HUES64 (cell line): ENCODE results near the gene CLSTN1.

Source experiments
- H3K27ac ChIP-seq: 2 replicates; pipeline ENCODE4 v1.7.0; 2013; ENCODE audit warnings: low read depth, low read length, inconsistent platforms
- H3K27me3 ChIP-seq: 2 replicates; pipeline ENCODE4 v1.6.1; 2013; ENCODE audit warnings: mild to moderate bottlenecking, low read length; ENCODE audit not compliant: insufficient read depth
- H3K36me3 ChIP-seq: 2 replicates; pipeline ENCODE4 v1.6.1; 2013; ENCODE audit warnings: mild to moderate bottlenecking, low read length; ENCODE audit not compliant: insufficient read depth
- H3K4me1 ChIP-seq: 2 replicates; pipeline ENCODE4 v1.6.1; 2013; ENCODE audit warnings: mild to moderate bottlenecking, low read length, moderate library complexity; ENCODE audit not compliant: insufficient read depth
- H3K4me3 ChIP-seq: 2 replicates; pipeline ENCODE4 v1.5.1; 2013; ENCODE audit warnings: mild to moderate bottlenecking, low read length, moderate library complexity
- H3K9ac ChIP-seq: 2 replicates; pipeline ENCODE4 v1.6.1; 2013; ENCODE audit warnings: mild to moderate bottlenecking, low read depth, low read length
- H3K9me3 ChIP-seq: 2 replicates; pipeline ENCODE4 v1.6.1; 2013; ENCODE audit warnings: low read depth, low read length; ENCODE audit not compliant: insufficient read depth
- WGBS: fragments of 150-250, 120-280 bp; methylation state at CpG from one replicate; pipeline ENCODE4 v1.1.7; 2013; ENCODE audit warnings: missing lambda C conversion rate; 5-methylcytosine and 5-hydroxymethylcytosine counted together

CLSTN1 gene

GRCh38 chr1:9850442-9851162 is 26.8 kb upstream of the CLSTN1 start:
- 0 out of 2 replicates have a peak overlapping the region, but pooled peaks have one; percentile 7 for H3K4me3 ChIP-seq
- H3K9ac ChIP-seq = 0 out of 2 replicates have a peak overlapping the region, but pooled peaks have one; percentile 8
- no peaks in the 10 kb centered on the region for H3K9me3 ChIP-seq
- H3K36me3 ChIP-seq = no peaks in the 10 kb centered on the region
- 80% methylated on average over 17 of the region's 18 CpGs for WGBS
- H3K27ac ChIP-seq = 0 out of 2 replicates have a peak overlapping the region, but pooled peaks have one; percentile 30
- H3K4me1 ChIP-seq = peaks cover 15% of the 10 kb centered on the region
- no peaks in the 10 kb centered on the region for H3K27me3 ChIP-seq

DNA sequence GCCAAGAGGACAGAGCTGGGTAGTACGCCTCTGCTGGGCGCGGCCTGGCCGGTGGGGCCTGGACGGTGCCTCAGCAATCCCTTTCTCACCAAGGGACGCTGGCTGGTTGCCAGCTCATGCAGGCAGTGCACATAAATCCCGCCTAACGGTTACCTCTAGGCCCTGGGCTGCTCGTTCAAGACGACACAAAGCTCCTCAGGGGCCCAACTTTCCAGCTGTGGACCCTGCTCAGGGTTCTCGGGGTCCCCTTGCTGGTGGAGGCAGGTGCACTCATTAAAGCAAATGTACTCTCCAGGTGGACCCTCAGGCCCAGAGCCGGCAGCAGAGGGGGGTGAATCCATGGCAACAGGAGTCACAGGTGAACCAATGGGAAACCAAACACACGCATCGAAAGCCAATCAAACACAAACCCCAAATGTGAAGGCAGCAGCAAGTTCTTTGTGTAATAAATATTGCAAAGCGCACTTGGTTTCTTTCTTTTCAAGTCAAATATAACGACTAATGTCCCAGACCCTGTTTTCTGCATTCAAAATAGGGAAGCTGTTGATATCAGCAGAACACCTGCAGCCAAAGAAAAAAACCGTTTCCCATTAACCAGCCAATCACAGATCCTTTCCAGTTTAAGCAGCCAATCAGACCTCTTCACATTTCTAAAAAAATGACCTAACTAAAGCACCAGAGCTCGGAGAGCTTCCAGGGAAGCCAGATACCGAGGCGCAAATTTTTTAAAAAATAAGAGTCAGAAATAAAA is 26.1 kb upstream of the CLSTN1 start:
- Histone ChIP-seq H3K9ac (no peak overlapping the region), H3K9me3 (no peaks in the 10 kb centered on the region), H3K36me3 (no peaks in the 10 kb centered on the region), H3K27me3 (no peaks in the 10 kb centered on the region), H3K4me3 (no peak overlapping the region), H3K4me1 (peaks cover 15% of the 10 kb centered on the region), H3K27ac (no peak overlapping the region; the same call in 1 of the 2 replicates)
- 88% methylated on average over 20 of the region's 20 CpGs for WGBS

GRCh38 chr1:9848022-9848421 is 24.3 kb upstream of the CLSTN1 start:
- Histone ChIP-seq H3K4me1 (peaks cover 13% of the 10 kb centered on the region), H3K27me3 (no peaks in the 10 kb centered on the region), H3K27ac (no peak overlapping the region; the same call in 1 of the 2 replicates), H3K4me3 (no peak overlapping the region), H3K36me3 (no peaks in the 10 kb centered on the region), H3K9me3 (no peaks in the 10 kb centered on the region), H3K9ac (no peak overlapping the region)
- 75% methylated on average over 7 of the region's 8 CpGs for WGBS

GRCh38 chr1:9847269-9847668 is 23.5 kb upstream of the CLSTN1 start:
- 92% methylated on average over 1 of the region's 2 CpGs for WGBS
- no peaks in the 10 kb centered on the region for H3K36me3 ChIP-seq
- H3K27ac ChIP-seq = no peak overlapping the region
- peaks cover 13% of the 10 kb centered on the region for H3K4me1 ChIP-seq
- no peak overlapping the region for H3K4me3 ChIP-seq
- no peak overlapping the region for H3K9ac ChIP-seq
- H3K9me3 ChIP-seq = no peaks in the 10 kb centered on the region
- no peaks in the 10 kb centered on the region for H3K27me3 ChIP-seq

- Histone ChIP-seq H3K4me3 (no peak overlapping the region), H3K9ac (no peak overlapping the region), H3K36me3 (no peaks in the 10 kb centered on the region), H3K9me3 (no peaks in the 10 kb centered on the region), H3K4me1 (peaks cover 13% of the 10 kb centered on the region), H3K27me3 (no peaks in the 10 kb centered on the region), H3K27ac (no peak overlapping the region)
- 33% methylated on average over 17 of the region's 17 CpGs for WGBS
Observed at GRCh38 chr1:9846611-9847171, 22.9 kb upstream of the CLSTN1 start.

GRCh38 chr1:9845914-9846313 is 22.1 kb upstream of the CLSTN1 start:
- H3K9ac ChIP-seq = no peak overlapping the region
- 90% methylated on average over 9 of the region's 9 CpGs for WGBS
- H3K36me3 ChIP-seq = no peaks in the 10 kb centered on the region
- H3K4me1 ChIP-seq = peaks cover 13% of the 10 kb centered on the region
- no peak overlapping the region for H3K27ac ChIP-seq
- H3K4me3 ChIP-seq = no peak overlapping the region
- H3K27me3 ChIP-seq = no peaks in the 10 kb centered on the region
- no peaks in the 10 kb centered on the region for H3K9me3 ChIP-seq

GRCh38 chr1:9844756-9845155 is 21.0 kb upstream of the CLSTN1 start:
- Histone ChIP-seq H3K9me3 (no peaks in the 10 kb centered on the region), H3K27me3 (no peaks in the 10 kb centered on the region), H3K36me3 (no peaks in the 10 kb centered on the region), H3K27ac (no peak overlapping the region), H3K9ac (no peak overlapping the region), H3K4me1 (peaks cover 10% of the 10 kb centered on the region), H3K4me3 (no peak overlapping the region)
- WGBS = 83% methylated on average over 7 of the region's 7 CpGs

DNA sequence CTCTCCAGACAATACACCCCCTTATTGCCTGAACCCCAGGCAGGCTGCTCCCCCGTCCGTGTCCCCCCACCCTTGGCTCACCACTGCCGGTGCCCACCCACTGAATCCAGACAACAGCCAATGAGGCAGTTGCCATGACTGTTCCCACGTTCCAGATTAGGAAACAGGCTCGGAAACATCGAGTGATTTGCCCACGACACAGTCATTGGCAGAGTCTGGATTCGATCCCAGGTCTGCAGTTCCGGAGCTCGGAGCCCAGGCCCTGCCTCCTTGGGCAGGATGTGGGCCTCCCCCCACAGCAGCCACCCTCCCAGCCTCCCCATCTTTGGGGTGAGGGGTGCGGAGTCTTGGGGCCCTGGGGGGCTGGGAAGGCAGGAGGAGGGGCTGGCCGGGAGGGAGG is 20.3 kb upstream of the CLSTN1 start:
- Histone ChIP-seq H3K36me3 (no peaks in the 10 kb centered on the region), H3K9me3 (no peaks in the 10 kb centered on the region), H3K27me3 (no peaks in the 10 kb centered on the region), H3K4me3 (no peak overlapping the region), H3K27ac (no peak overlapping the region), H3K4me1 (peaks cover 9% of the 10 kb centered on the region), H3K9ac (no peak overlapping the region)
- 92% methylated on average over 10 of the region's 12 CpGs for WGBS

GRCh38 chr1:9843576-9843945 is 19.8 kb upstream of the CLSTN1 start:
- no peaks in the 10 kb centered on the region for H3K9me3 ChIP-seq
- no peak overlapping the region for H3K4me3 ChIP-seq
- H3K9ac ChIP-seq = no peak overlapping the region
- peaks cover 9% of the 10 kb centered on the region for H3K4me1 ChIP-seq
- no peaks in the 10 kb centered on the region for H3K27me3 ChIP-seq
- no peaks in the 10 kb centered on the region for H3K36me3 ChIP-seq
- 93% methylated on average over 7 of the region's 7 CpGs for whole genome bisulfite sequencing
- no peak overlapping the region for H3K27ac ChIP-seq

DNA sequence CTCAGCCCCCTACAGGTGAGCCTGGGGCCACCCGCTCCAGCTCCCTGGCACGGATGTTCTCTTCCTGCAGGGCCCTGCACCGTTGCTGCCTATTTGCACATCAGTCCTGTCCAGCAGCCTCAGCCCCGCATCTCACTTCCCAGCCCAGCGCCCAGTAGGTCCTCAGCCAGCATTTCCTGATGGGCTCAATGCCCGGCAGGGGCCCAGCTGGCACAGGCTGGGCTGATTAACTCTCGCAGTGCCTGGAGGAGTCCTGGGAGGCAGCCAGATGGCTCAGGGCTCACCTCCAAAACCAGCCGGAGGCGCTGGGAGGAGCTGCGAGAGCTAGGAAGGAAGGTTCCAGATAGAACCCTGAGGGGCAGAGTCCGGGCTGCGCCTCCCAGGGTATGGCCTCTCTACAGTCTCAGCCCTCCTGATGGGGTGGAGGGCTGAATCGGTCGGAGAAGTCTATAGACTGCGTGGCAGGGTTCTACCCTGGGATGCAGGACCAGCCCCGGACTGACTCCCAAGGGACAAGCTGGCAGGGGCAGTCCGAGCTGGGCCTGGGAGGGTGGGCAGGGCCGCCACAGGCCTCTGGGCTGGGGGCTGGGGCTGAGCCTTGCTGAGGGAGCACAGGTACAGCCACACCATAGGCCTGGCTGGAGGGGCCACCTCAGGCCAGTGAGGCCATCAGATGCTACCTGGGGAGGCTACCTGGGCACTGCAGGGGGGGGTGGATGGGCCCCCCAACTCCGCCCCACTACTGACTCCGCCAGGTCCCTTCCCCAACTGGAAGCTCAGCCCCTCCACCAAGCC is 19.2 kb upstream of the CLSTN1 start:
- Histone ChIP-seq H3K9me3 (no peaks in the 10 kb centered on the region), H3K4me1 (peaks cover 9% of the 10 kb centered on the region), H3K36me3 (no peaks in the 10 kb centered on the region), H3K27me3 (no peaks in the 10 kb centered on the region), H3K27ac (no peak overlapping the region), H3K4me3 (no peak overlapping the region), H3K9ac (no peak overlapping the region)
- 88% methylated on average over 20 of the region's 20 CpGs for WGBS
